ENCODE results near the gene DCK. TPM values are rescaled to one million over a fixed set of nuclear protein-coding genes. Genes with fewer than 3 reads are reported as not detected.
"Not testable (repeated sequence)": the region's sequence is repeated elsewhere in the genome, so short reads cannot be mapped to it uniquely, and the experiment has no call there.

Gene DCK
- total RNA-seq, 1 donor from 2014 or later = 15.8 TPM

DNA sequence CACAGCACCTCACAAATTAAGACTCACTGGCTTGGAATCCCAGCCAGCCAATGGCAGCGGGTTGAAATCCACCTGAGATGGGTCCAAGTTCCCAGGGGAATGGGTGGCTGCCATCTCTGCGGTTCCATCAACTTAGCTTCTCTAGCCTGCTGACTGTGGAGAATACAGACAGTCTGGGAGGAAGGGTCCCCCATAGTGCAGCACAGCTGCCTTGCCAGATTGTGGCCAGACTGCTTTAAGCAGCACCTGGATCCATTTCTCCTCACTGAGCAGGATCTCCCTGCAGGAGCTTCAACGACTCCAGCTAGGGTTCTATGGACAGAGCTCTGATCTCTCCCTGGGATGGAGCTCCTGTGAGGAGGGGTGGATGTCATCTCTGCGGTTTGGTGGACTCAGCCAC lies 51.8 kb downstream of the DCK start:
- no peaks in the 10 kb centered on the region for H3K4me1 Mint-ChIP-seq (ENCODE audit: unreplicated experiment)
- H3K4me3 Mint-ChIP-seq (ENCODE audit: unreplicated experiment) = no peak overlapping the region
- H3K27ac Mint-ChIP-seq (ENCODE audit: unreplicated experiment) = no peak overlapping the region
- H3K9me3 Mint-ChIP-seq (ENCODE audit: unreplicated experiment) = peaks cover 13% of the 10 kb centered on the region
- TF ChIP-seq, protein P1, sequence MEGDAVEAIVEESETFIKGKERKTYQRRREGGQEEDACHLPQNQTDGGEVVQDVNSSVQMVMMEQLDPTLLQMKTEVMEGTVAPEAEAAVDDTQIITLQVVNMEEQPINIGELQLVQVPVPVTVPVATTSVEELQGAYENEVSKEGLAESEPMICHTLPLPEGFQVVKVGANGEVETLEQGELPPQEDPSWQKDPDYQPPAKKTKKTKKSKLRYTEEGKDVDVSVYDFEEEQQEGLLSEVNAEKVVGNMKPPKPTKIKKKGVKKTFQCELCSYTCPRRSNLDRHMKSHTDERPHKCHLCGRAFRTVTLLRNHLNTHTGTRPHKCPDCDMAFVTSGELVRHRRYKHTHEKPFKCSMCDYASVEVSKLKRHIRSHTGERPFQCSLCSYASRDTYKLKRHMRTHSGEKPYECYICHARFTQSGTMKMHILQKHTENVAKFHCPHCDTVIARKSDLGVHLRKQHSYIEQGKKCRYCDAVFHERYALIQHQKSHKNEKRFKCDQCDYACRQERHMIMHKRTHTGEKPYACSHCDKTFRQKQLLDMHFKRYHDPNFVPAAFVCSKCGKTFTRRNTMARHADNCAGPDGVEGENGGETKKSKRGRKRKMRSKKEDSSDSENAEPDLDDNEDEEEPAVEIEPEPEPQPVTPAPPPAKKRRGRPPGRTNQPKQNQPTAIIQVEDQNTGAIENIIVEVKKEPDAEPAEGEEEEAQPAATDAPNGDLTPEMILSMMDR (IDR thresholded peaks at IDR 0.05) = no peak
- no peak for DNase-seq (ENCODE audit: extremely low spot score, unreplicated experiment)
- peaks cover 17% of the 10 kb centered on the region for H3K36me3 Mint-ChIP-seq (ENCODE audit: unreplicated experiment)
- H3K27me3 Mint-ChIP-seq (ENCODE audit: unreplicated experiment) = no peaks in the 10 kb centered on the region

- no peak for DNase-seq (ENCODE audit: extremely low spot score, unreplicated experiment)
- Mint-ChIP-seq H3K27ac (ENCODE audit: unreplicated experiment) (no peak overlapping the region), H3K36me3 (ENCODE audit: unreplicated experiment) (no peaks in the 10 kb centered on the region), H3K9me3 (ENCODE audit: unreplicated experiment) (no peaks in the 10 kb centered on the region), H3K4me3 (ENCODE audit: unreplicated experiment) (no peak overlapping the region), H3K4me1 (ENCODE audit: unreplicated experiment) (no peaks in the 10 kb centered on the region), H3K27me3 (ENCODE audit: unreplicated experiment) (no peaks in the 10 kb centered on the region)
- TF ChIP-seq, protein P1 (IDR thresholded peaks at IDR 0.05) = no peak
These were observed 55.9 kb downstream of the DCK start for GRCh38 chr4:71049395-71049794.

GRCh38 chr4:71050809-71051208 lies 57.4 kb downstream of the DCK start:
- TF ChIP-seq, protein P1 (IDR thresholded peaks at IDR 0.05) = no peak
- no peak overlapping the region for H3K4me3 Mint-ChIP-seq (ENCODE audit: unreplicated experiment)
- no peak for DNase-seq (ENCODE audit: extremely low spot score, unreplicated experiment)
- H3K4me1 Mint-ChIP-seq (ENCODE audit: unreplicated experiment) = no peaks in the 10 kb centered on the region
- no peak overlapping the region for H3K27ac Mint-ChIP-seq (ENCODE audit: unreplicated experiment)
- H3K27me3 Mint-ChIP-seq (ENCODE audit: unreplicated experiment) = no peaks in the 10 kb centered on the region
- no peaks in the 10 kb centered on the region for H3K36me3 Mint-ChIP-seq (ENCODE audit: unreplicated experiment)
- H3K9me3 Mint-ChIP-seq (ENCODE audit: unreplicated experiment) = no peaks in the 10 kb centered on the region

GRCh38 chr4:71052034-71052433 lies 58.6 kb downstream of the DCK start:
- no peak for DNase-seq (ENCODE audit: extremely low spot score, unreplicated experiment)
- H3K27ac Mint-ChIP-seq (ENCODE audit: unreplicated experiment) = no peak overlapping the region
- no peaks in the 10 kb centered on the region for H3K9me3 Mint-ChIP-seq (ENCODE audit: unreplicated experiment)
- no peaks in the 10 kb centered on the region for H3K27me3 Mint-ChIP-seq (ENCODE audit: unreplicated experiment)
- H3K4me1 Mint-ChIP-seq (ENCODE audit: unreplicated experiment) = no peaks in the 10 kb centered on the region
- H3K36me3 Mint-ChIP-seq (ENCODE audit: unreplicated experiment) = no peaks in the 10 kb centered on the region
- H3K4me3 Mint-ChIP-seq (ENCODE audit: unreplicated experiment) = no peak overlapping the region
- TF ChIP-seq, protein P1 (IDR thresholded peaks at IDR 0.05) = no peak

DNA sequence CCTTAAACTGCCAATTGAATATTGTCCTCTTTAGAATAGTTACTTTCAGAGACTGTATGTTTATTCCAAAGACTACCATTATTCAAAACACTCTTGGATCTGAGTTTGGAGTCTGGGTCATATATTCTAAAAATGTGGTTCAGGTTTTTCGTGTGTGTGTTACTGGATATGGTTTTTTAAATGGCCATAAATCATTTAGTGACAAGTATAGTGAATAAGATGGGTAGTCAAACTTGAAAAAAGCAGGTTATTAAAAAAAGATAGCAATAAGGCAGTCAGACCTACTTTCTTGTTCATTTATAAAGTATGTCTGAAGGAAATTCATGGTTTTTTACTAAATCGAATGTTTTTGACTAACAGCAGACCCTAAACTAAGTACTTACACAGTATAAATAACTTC lies 59.3 kb downstream of the DCK start:
- TF ChIP-seq, protein P1 (IDR thresholded peaks at IDR 0.05) = no peak
- Mint-ChIP-seq H3K27ac (ENCODE audit: unreplicated experiment) (no peak overlapping the region), H3K4me1 (ENCODE audit: unreplicated experiment) (no peaks in the 10 kb centered on the region), H3K9me3 (ENCODE audit: unreplicated experiment) (no peaks in the 10 kb centered on the region), H3K4me3 (ENCODE audit: unreplicated experiment) (no peak overlapping the region), H3K36me3 (ENCODE audit: unreplicated experiment) (no peaks in the 10 kb centered on the region), H3K27me3 (ENCODE audit: unreplicated experiment) (no peaks in the 10 kb centered on the region)
- DNase-seq (ENCODE audit: extremely low spot score, unreplicated experiment) = no peak

DNA sequence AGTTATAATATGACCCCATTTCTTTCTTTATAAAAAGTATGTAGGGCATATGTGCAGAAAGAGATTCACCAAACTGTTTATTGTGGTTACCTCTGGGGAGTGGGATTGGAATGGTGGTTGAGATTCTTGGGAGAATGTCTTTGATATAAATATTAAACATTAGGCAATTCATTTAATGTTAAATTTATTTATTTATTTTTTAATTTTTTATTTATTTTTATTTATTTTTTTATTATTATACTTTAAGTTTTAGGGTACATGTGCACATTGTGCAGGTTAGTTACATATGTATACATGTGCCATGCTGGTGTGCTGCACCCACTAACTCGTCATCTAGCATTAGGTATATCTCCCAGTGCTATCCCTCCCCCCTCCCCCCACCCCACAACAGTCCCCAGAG lies 60.2 kb downstream of the DCK start:
- not testable (repeated sequence) for H3K4me3 Mint-ChIP-seq (ENCODE audit: unreplicated experiment); H3K27me3 Mint-ChIP-seq (ENCODE audit: unreplicated experiment); H3K36me3 Mint-ChIP-seq (ENCODE audit: unreplicated experiment); H3K4me1 Mint-ChIP-seq (ENCODE audit: unreplicated experiment); H3K27ac Mint-ChIP-seq (ENCODE audit: unreplicated experiment); H3K9me3 Mint-ChIP-seq (ENCODE audit: unreplicated experiment); DNase-seq (ENCODE audit: extremely low spot score, unreplicated experiment)

DNA sequence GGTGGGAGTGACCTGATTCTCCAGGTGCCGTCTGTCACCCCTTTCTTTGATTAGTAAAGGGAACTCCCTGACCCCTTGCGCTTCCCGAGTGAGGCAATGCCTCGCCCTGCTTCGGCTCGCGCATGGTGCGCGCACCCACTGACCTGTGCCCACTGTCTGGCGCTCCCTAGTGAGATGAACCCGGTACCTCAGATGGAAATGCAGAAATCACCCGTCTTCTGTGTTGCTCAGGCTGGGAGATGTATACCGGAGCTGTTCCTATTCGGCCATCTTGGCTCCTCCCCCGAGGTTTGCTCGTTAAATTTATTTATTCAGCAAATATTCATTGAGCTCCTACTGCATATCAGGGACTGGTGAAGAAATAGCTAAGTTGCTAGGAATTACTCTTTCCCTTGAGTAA lies 66.1 kb downstream of the DCK start:
- not testable (repeated sequence) for H3K9me3 Mint-ChIP-seq (ENCODE audit: unreplicated experiment); H3K36me3 Mint-ChIP-seq (ENCODE audit: unreplicated experiment); H3K27me3 Mint-ChIP-seq (ENCODE audit: unreplicated experiment); H3K4me1 Mint-ChIP-seq (ENCODE audit: unreplicated experiment); H3K27ac Mint-ChIP-seq (ENCODE audit: unreplicated experiment); DNase-seq (ENCODE audit: extremely low spot score, unreplicated experiment)
- H3K4me3 Mint-ChIP-seq (ENCODE audit: unreplicated experiment) = peak overlapping the region; percentile 77
